Measurements from ENCODE around the gene EFS.

EFS gene

DNA sequence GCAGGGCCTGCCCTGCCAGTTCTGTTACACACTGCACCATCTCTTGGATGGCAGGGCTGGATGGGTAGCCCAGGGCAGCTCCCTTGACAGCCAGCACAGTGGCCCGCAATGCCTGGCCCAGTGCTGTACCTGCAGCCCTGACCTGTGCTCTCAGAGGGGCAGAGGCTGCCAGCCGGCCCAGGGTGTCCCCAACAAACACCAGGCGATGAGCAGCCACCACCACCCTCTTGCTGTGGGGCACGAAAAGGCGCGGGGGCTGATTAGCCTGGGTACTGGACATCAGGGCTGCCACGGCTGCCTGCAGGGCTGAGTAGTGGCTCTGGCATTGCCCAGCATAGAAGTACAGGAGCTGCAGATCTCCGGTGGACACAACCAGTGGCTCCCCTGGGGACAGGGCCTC is 7.7 kb downstream of the EFS start:
- no peak overlapping the region for H3K4me3 ChIP-seq (ENCODE audit: low read depth, low read length)
- TF ChIP-seq CTCF (IDR thresholded peaks at IDR 0.05; ENCODE audit: insufficient read depth, low read length, missing control alignments) = no peak
- no peak for DNase-seq (ENCODE audit: low read depth, low spot score)
- CTCF ChIA-PET = interaction anchor here (0.8 to 1.6 kb wide), 2 partner anchors 22 to 80 kb away, joined by 3 to 6 read pairs; no protein-coding TSS in a partner anchor
- POLR2A ChIA-PET = no interaction called here

DNA sequence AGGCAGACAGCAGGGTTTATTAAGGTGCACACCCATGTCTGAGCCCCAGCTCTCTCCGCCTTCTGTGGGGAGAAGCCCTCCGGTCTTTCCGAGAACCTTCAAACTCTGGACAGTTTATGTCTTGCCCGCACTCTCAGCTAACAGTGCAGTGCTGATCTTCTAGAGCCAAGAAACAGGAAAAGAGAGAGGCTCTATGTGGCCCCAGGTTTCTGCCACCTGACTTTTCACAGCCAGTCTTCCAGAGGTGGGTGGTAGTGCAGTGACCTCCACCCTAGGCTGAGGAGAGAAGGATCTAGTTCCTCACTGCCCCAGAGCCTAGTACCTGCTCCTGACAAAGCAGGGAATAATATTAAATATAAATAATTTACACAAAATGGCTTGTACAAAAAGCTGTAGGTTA is 8.3 kb downstream of the EFS start:
- CTCF ChIA-PET = interaction anchor here (1.6 kb wide), 1 partner anchor 23 kb away, joined by 6 read pairs; no protein-coding TSS in a partner anchor
- DNase-seq (ENCODE audit: low read depth, low spot score) = no peak
- TF ChIP-seq CTCF (IDR thresholded peaks at IDR 0.05; ENCODE audit: insufficient read depth, low read length, missing control alignments) = no peak
- POLR2A ChIA-PET = no interaction called here
- no peak overlapping the region for H3K4me3 ChIP-seq (ENCODE audit: low read depth, low read length)

DNA sequence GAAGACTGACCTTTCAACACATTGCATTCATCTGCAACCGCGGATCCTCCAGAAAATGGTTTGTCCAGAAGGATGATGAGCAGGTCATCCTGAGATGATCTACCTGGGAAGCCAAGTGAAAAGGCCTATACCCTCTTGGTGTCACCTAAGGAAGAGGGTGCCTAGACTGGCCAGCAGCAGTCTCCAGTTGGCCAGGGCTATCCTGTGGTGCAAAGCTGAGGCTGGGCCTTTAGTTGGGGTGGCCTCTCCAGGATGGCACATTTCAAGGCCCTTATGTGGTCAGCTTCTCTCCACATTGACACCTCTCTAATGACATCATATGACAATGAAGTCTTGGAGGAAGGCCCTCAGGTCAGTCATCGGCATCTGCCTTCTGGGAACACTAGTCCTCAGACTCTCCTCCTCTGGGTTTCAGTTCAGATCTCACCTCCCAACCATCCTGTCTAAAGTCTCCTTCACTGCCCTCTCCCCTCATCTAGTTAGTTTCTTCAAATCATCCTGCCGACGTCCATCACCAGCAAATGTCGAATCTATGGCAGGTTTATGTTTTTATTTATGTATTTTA is 9.0 kb downstream of the EFS start:
- CTCF ChIA-PET = no interaction called here
- TF ChIP-seq CTCF (IDR thresholded peaks at IDR 0.05; ENCODE audit: insufficient read depth, low read length, missing control alignments) = no peak
- no peak for DNase-seq (ENCODE audit: low read depth, low spot score)
- no peak overlapping the region for H3K4me3 ChIP-seq (ENCODE audit: low read depth, low read length)
- POLR2A ChIA-PET = no interaction called here

- CTCF ChIA-PET = interaction anchor here (1.0 to 3.2 kb wide), 5 partner anchors 9 to 28 kb away, joined by 3 to 33 read pairs (median 4); no protein-coding TSS in a partner anchor
- H3K4me3 ChIP-seq (ENCODE audit: low read depth, low read length) = no peak overlapping the region
- no peak for DNase-seq (ENCODE audit: low read depth, low spot score)
Observed at GRCh38 chr14:23354990-23355389, 10.0 kb downstream of the EFS start.

GRCh38 chr14:23353433-23353780 is 11.6 kb downstream of the EFS start:
- no peak for TF ChIP-seq CTCF (IDR thresholded peaks at IDR 0.05; ENCODE audit: insufficient read depth, low read length, missing control alignments)
- H3K4me3 ChIP-seq (ENCODE audit: low read depth, low read length) = no peak overlapping the region
- ChIA-PET CTCF (interaction anchor here (0.9 to 3.2 kb wide), 7 partner anchors 9 to 91 kb away, joined by 3 to 33 read pairs (median 4); partner anchors contain the start of gene PABPN1), POLR2A (interaction anchor here (1.1 to 3.2 kb wide), 5 partner anchors 9 to 32 kb away, joined by 4 to 28 read pairs (median 10); partner anchors contain the start of gene PABPN1)
- DNase-seq (ENCODE audit: low read depth, low spot score) = no peak

More at GRCh38 chr14:23354990-23355389, 10.0 kb downstream of the EFS start:
- POLR2A ChIA-PET = interaction anchor here (0.6 to 3.2 kb wide), 2 partner anchors 9 to 34 kb away, joined by 3 to 28 read pairs; partner anchors contain the start of gene PABPN1
- TF ChIP-seq CTCF (IDR thresholded peaks at IDR 0.05; ENCODE audit: insufficient read depth, low read length, missing control alignments) = no peak

GRCh38 chr14:23352506-23353432 is 12.2 kb downstream of the EFS start, which contains the start of gene SLC22A17:
TSS of gene SLC22A17 (minus strand) at chr14:23352887.
- POLR2A ChIA-PET = interaction anchor here (1.0 to 3.2 kb wide), 7 partner anchors 9 to 31 kb away, joined by 4 to 28 read pairs (median 7); partner anchors contain the start of gene PABPN1
- peak within 1 kb of the TSS; percentile 87 for H3K4me3 ChIP-seq (ENCODE audit: low read depth, low read length)
- CTCF ChIA-PET = interaction anchor here (0.9 to 3.2 kb wide), 10 partner anchors 9 to 90 kb away, joined by 3 to 33 read pairs (median 4); partner anchors contain the start of gene PABPN1
- TF ChIP-seq CTCF (IDR thresholded peaks at IDR 0.05; ENCODE audit: insufficient read depth, low read length, missing control alignments) = peak; percentile 10
- DNase-seq (ENCODE audit: low read depth, low spot score) = peak; percentile 59

Measured in AG04449 (cell line).